H9 (cell line): Measurements from ENCODE around the gene TRAIP. TPM values are rescaled to one million over a fixed set of nuclear protein-coding genes. Genes with fewer than 3 reads are reported as not detected.

Experiments
- DNase-seq: peaks from one replicate; pipeline ENCODE4 v3.0.0-alpha.2; 2017
- H2AFZ ChIP-seq: one replicate; pipeline ENCODE4 v1.6.1; 2013; ENCODE audit warnings: mild to moderate bottlenecking, low read length, control low read depth, moderate library complexity
- H2AK5ac ChIP-seq: 2 replicates; pipeline ENCODE4 v1.6.1; 2013; ENCODE audit warnings: low read length, control low read depth, mixed read lengths; ENCODE audit not compliant: insufficient read length
- H2BK120ac ChIP-seq: one replicate; pipeline ENCODE4 v1.6.1; 2013; ENCODE audit warnings: low read depth, mild to moderate bottlenecking, low read length, control low read depth, inconsistent platforms; ENCODE audit not compliant: poor library complexity, severe bottlenecking
- H2BK12ac ChIP-seq: 2 replicates; pipeline ENCODE4 v1.6.1; 2013; ENCODE audit warnings: low read length, control low read depth, mixed read lengths, low read depth; ENCODE audit not compliant: insufficient read length
- H2BK15ac ChIP-seq: 2 replicates; pipeline ENCODE4 v1.6.1; 2013; ENCODE audit warnings: low read depth, low read length, control low read depth
- H2BK20ac ChIP-seq: one replicate; pipeline ENCODE4 v1.6.1; 2013; ENCODE audit warnings: low read depth, mild to moderate bottlenecking, low read length, control low read depth, inconsistent platforms; ENCODE audit not compliant: poor library complexity, severe bottlenecking
- H2BK5ac ChIP-seq: 2 replicates; pipeline ENCODE4 v1.6.1; 2013; ENCODE audit warnings: low read length, control low read depth, mixed read lengths; ENCODE audit not compliant: insufficient read length
- H3K14ac ChIP-seq: 2 replicates; pipeline ENCODE4 v1.6.1; 2013; ENCODE audit warnings: low read length, control low read depth; ENCODE audit not compliant: insufficient read depth
- H3K18ac ChIP-seq: 2 replicates; pipeline ENCODE4 v1.6.1; 2013; ENCODE audit warnings: low read depth, mild to moderate bottlenecking, mixed read lengths, low read length, control low read depth; ENCODE audit not compliant: insufficient read length
- H3K23ac ChIP-seq: 2 replicates; pipeline ENCODE4 v1.6.1; 2013; ENCODE audit warnings: low read length, control low read depth, mixed read lengths, low read depth; ENCODE audit not compliant: insufficient read length
- H3K23me2 ChIP-seq: 2 replicates; pipeline ENCODE4 v1.6.1; 2013; ENCODE audit warnings: low read depth, mild to moderate bottlenecking, mixed read lengths, low read length, control low read depth; ENCODE audit not compliant: insufficient read length, poor library complexity, severe bottlenecking
- H3K27ac ChIP-seq: 2 replicates; pipeline ENCODE4 v1.5.1; 2013; ENCODE audit warnings: low read length, control low read depth, mixed read lengths, low read depth; ENCODE audit not compliant: insufficient read length
- H3K27me3 ChIP-seq: 2 replicates; pipeline ENCODE4 v1.6.1; 2013; ENCODE audit warnings: low read length, control low read depth, inconsistent platforms; ENCODE audit not compliant: insufficient read depth
- H3K4ac ChIP-seq: 2 replicates; pipeline ENCODE4 v1.6.1; 2013; ENCODE audit warnings: low read depth, mild to moderate bottlenecking, control low read depth, inconsistent platforms, low read length, moderate library complexity
- H3K4me1 ChIP-seq: 2 replicates; pipeline ENCODE4 v1.6.1; 2013; ENCODE audit warnings: low read length, control low read depth, inconsistent platforms; ENCODE audit not compliant: insufficient read depth
- H3K4me2 ChIP-seq: 2 replicates; pipeline ENCODE4 v1.6.1; 2013; ENCODE audit warnings: low read length, control low read depth, mixed read lengths; ENCODE audit not compliant: insufficient read length, insufficient read depth
- H3K56ac ChIP-seq: 2 replicates; pipeline ENCODE4 v1.6.1; 2013; ENCODE audit warnings: low read depth, mild to moderate bottlenecking, mixed read lengths, low read length, control low read depth; ENCODE audit not compliant: insufficient read length
- H3K79me1 ChIP-seq: 2 replicates; pipeline ENCODE4 v1.6.1; 2013; ENCODE audit warnings: low read depth, mild to moderate bottlenecking, moderate library complexity, low read length, control low read depth, inconsistent platforms; ENCODE audit not compliant: insufficient read depth, poor library complexity, severe bottlenecking
- H3K79me2 ChIP-seq: 2 replicates; pipeline ENCODE4 v1.6.1; 2013; ENCODE audit warnings: low read length, control low read depth, inconsistent platforms; ENCODE audit not compliant: insufficient read depth
- H3K9ac ChIP-seq: 2 replicates; pipeline ENCODE4 v1.6.1; 2013; ENCODE audit warnings: low read length, control low read depth, mixed read lengths; ENCODE audit not compliant: insufficient read length; ENCODE audit errors: extremely low read depth
- H3K9me3 ChIP-seq: one replicate; pipeline ENCODE4 v1.6.1; 2013; ENCODE audit warnings: low read depth, low read length, inconsistent platforms; ENCODE audit not compliant: control insufficient read depth
- H3T11ph ChIP-seq: one replicate; pipeline ENCODE4 v1.6.1; 2013; ENCODE audit warnings: mild to moderate bottlenecking, low read length, control low read depth, inconsistent platforms
- H4K20me1 ChIP-seq: one replicate; pipeline ENCODE4 v1.6.1; 2013; ENCODE audit not compliant: control insufficient read depth, insufficient read length, insufficient read depth
- H4K5ac ChIP-seq: 2 replicates; pipeline ENCODE4 v1.6.1; 2013; ENCODE audit warnings: low read depth, mild to moderate bottlenecking, mixed read lengths, low read length, control low read depth; ENCODE audit not compliant: insufficient read length
- H4K8ac ChIP-seq: replicated peaks from 2 replicates; pipeline ENCODE4 v1.6.1; 2013; ENCODE audit warnings: low read length, control low read depth, mixed read lengths, low read depth; ENCODE audit not compliant: insufficient read length
- H4K91ac ChIP-seq: 2 replicates; pipeline ENCODE4 v1.6.1; 2013; ENCODE audit warnings: low read depth, mild to moderate bottlenecking, moderate library complexity, mixed read lengths, low read length, control low read depth; ENCODE audit not compliant: insufficient read length
- H3K27ac Mint-ChIP-seq, 3 experiments: 2 replicates in 2 of 3; 3 replicates in 1 of 3; pipeline ENCODE4 v1.8.0; 2020 to 2021; ENCODE audit warnings: mixed read lengths in 3 of 3, mild to moderate bottlenecking in 1 of 3, moderate library complexity in 1 of 3
- H3K27me3 Mint-ChIP-seq: 2 replicates; pipeline ENCODE4 v1.8.0; 2021; ENCODE audit warnings: low read depth, mild to moderate bottlenecking, moderate library complexity, mixed read lengths
- H3K36me3 Mint-ChIP-seq, 3 experiments: 2 replicates in 2 of 3; 3 replicates in 1 of 3; pipeline ENCODE4 v1.8.0; 2020 to 2021; ENCODE audit warnings: low read depth in 3 of 3, mixed read lengths in 3 of 3; ENCODE audit not compliant: insufficient read depth in 1 of 3
- H3K4me1 Mint-ChIP-seq, 2 experiments: 2 replicates each; pipeline ENCODE4 v1.8.0; 2020; ENCODE audit warnings: mixed read lengths in 2 of 2
- H3K4me3 Mint-ChIP-seq, 2 experiments: 2 replicates in 1 of 2; 3 replicates in 1 of 2; pipeline ENCODE4 v1.8.0; 2020 to 2021; ENCODE audit warnings: mild to moderate bottlenecking in 2 of 2, mixed read lengths in 2 of 2, moderate library complexity in 1 of 2
- H3K9me3 Mint-ChIP-seq, 2 experiments: 2 replicates in 1 of 2; 3 replicates in 1 of 2; pipeline ENCODE4 v1.8.0; 2020; ENCODE audit warnings: mild to moderate bottlenecking in 2 of 2, mixed read lengths in 2 of 2, moderate library complexity in 1 of 2
- CTCF ChIP-seq: fragments of 200-600 bp; sonication (generic); conservative IDR thresholded peaks from 3 replicates; pipeline ENCODE4 v1.8.0; 2021; ENCODE audit warnings: antibody characterized with exemption, mild to moderate bottlenecking
- whole genome bisulfite sequencing: extraction: QIAGEN DNeasy Blood & Tissue Kit; methylation state at CpG from one replicate; pipeline ENCODE4 v1.1.7; 2013; ENCODE audit warnings: missing lambda C conversion rate, low lambda C conversion rate, mixed read lengths; ENCODE audit not compliant: insufficient read length; ENCODE audit errors: extremely low coverage; 5-methylcytosine and 5-hydroxymethylcytosine counted together
- total RNA-seq: library from RNA; stranded (reverse); gene quantifications from 2 replicates; pipeline ENCODE4 v1.2.1, GENCODE V29; 2021

The TRAIP gene
- total RNA-seq, 1 experiment from 2014 or later, result 36.7 TPM

- no peak for TF ChIP-seq CTCF
- Histone ChIP-seq H3K56ac (no peak overlapping the region), H2BK120ac (no peak overlapping the region), H2BK20ac (no peak overlapping the region), H3K79me2 (no peaks in the 10 kb centered on the region), H2AK5ac (no peak overlapping the region), H3K23ac (no peak overlapping the region), H3T11ph (no peak overlapping the region), H3K4me2 (no peak overlapping the region), H3K18ac (peak overlapping the region; percentile 11), H4K5ac (no peak overlapping the region), H3K23me2 (peaks cover 14% of the 10 kb centered on the region), H4K8ac (no peak overlapping the region), H4K20me1 (no peaks in the 10 kb centered on the region), H3K4me1 (peaks cover 8% of the 10 kb centered on the region; the same call in 1 of the 2 replicates), H2BK15ac (no peak overlapping the region), H3K79me1 (no peaks in the 10 kb centered on the region), H3K4ac (no peak overlapping the region), H4K91ac (no peak overlapping the region), H3K14ac (no peak overlapping the region; the same call in 1 of the 2 replicates), H2BK12ac (no peak overlapping the region), H3K9ac (no peak overlapping the region), H2AFZ (no peak overlapping the region), H2BK5ac (no peak overlapping the region), H3K27ac (no peak overlapping the region), H3K27me3 (no peaks in the 10 kb centered on the region; the same call in 1 of the 2 replicates), H3K9me3 (no peaks in the 10 kb centered on the region)
- DNase-seq, result peak; percentile 68
- H3K9me3 Mint-ChIP-seq, result no peaks in the 10 kb centered on the region
- H3K4me1 Mint-ChIP-seq, result peaks cover 31% of the 10 kb centered on the region in 2 experiments
- H3K36me3 Mint-ChIP-seq, result no peaks in the 10 kb centered on the region
- WGBS, result no CpG with 5 or more reads among the region's 11 CpGs
- no peak overlapping the region for H3K4me3 Mint-ChIP-seq
- H3K27me3 Mint-ChIP-seq, result peaks cover 37% of the 10 kb centered on the region
- H3K27ac Mint-ChIP-seq, result peak overlapping the region in 2 of 3 experiments; percentile 35 to 61; a peak in 1 of 7 replicates
Measured at GRCh38 chr3:49805897-49806701, 50.3 kb downstream of the TRAIP start.
